ENCODE data around the gene CGN. TPM values are rescaled to one million over a fixed set of nuclear protein-coding genes. Genes with fewer than 3 reads are reported as not detected.

Gene CGN
- total RNA-seq, 1 donor from 2014 or later = 0.92 TPM

- ATAC-seq (no peak), DNase-seq (no peak)
- intact Hi-C loops (cut with micrococcal nuclease) = no loop called here
Measured at GRCh38 chr1:151499930-151500329, 11.3 kb upstream of the CGN start.

- intact Hi-C loops (cut with micrococcal nuclease) = no loop called here
- DNase-seq (no peak), ATAC-seq (no peak)
Measured at GRCh38 chr1:151501474-151501873, 9.7 kb upstream of the CGN start.

- no peak for ATAC-seq
- intact Hi-C loops (cut with micrococcal nuclease) = no loop called here
- DNase-seq = no peak
Measured at GRCh38 chr1:151502035-151502700, 9.0 kb upstream of the CGN start.

GRCh38 chr1:151502859-151503780 lies 8.1 kb upstream of the CGN start:
- ATAC-seq = no peak
- intact Hi-C loops (cut with micrococcal nuclease) = no loop called here
- DNase-seq = no peak

GRCh38 chr1:151504252-151504651 lies 6.9 kb upstream of the CGN start:
- intact Hi-C loops (cut with micrococcal nuclease) = no loop called here
- ATAC-seq (no peak), DNase-seq (no peak)

DNA sequence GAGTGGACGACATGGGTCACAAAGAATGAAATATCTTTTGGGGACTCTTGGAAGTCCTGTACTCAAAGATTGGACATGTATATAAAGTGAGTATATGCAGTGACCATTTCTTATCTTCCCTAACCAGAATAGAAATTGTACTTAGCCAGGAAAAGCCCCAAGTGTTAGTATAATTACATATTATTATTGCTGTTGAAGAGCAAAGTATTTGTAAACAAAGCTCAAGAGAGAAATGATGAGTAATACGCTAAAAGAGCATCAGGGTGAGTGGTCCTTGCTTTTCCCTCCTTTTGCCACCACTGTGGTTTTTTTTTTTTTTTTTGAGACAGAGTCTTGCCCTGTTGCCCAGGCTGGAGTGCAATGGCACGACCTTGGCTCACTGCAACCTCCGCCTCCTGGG lies 6.4 kb upstream of the CGN start:
- no peak for ATAC-seq
- intact Hi-C loops (cut with micrococcal nuclease) = no loop called here

GRCh38 chr1:151508833-151509232 lies 2.4 kb upstream of the CGN start:
- DNase-seq = no peak
- ATAC-seq = no peak
- intact Hi-C loops (cut with micrococcal nuclease) = no loop called here

More for the DNA sequence above, 6.4 kb upstream of the CGN start:
- DNase-seq = no peak

DNA sequence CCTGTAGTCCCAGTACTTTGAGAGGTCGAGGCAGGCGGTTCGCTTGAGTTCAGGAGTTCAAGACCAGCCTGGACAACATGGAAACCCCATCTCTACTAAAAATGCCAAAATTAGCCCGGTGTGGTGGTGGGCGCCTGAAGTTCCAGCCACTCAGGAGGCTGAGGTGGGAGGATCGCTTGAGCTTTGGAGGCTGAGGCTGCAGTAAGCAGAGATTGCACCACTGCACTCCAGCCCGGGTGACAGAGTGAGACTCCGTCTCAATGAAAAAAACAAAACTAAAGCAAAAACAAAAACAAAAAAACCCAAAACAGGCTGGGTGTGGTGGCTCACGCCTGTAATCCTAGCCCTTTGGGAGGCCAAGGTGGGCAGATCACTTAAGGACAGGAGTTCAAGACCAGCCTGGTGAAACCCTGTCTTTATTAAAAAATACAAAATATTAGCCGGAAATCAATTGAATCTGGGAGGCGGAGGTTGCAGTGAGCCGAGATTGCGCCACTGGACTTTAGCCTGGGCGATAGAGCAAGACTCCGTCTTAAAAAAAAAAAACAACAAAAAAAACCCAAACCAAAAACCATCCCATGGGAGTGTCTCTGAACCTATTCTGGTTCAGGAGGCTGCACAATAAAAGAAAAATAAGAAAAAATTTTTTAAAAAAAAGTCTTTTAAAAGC lies 1.7 kb upstream of the CGN start:
- intact Hi-C loops (cut with micrococcal nuclease) = no loop called here
- DNase-seq (no peak), ATAC-seq (no peak)

GRCh38 chr1:151510020-151510405 lies 1.2 kb upstream of the CGN start:
- DNase-seq (no peak), ATAC-seq (no peak)
- intact Hi-C loops (cut with micrococcal nuclease) = no loop called here

- intact Hi-C loops (cut with micrococcal nuclease) = no loop called here
- DNase-seq (no peak), ATAC-seq (no peak)
Measured at GRCh38 chr1:151510614-151510956, 602 bp upstream of the CGN start.

GRCh38 chr1:151511636-151512215 lies 539 bp downstream of the CGN start:
- intact Hi-C loops (cut with micrococcal nuclease) = no loop called here
- ATAC-seq (peak; percentile 46), DNase-seq (peak; percentile 42)

DNA sequence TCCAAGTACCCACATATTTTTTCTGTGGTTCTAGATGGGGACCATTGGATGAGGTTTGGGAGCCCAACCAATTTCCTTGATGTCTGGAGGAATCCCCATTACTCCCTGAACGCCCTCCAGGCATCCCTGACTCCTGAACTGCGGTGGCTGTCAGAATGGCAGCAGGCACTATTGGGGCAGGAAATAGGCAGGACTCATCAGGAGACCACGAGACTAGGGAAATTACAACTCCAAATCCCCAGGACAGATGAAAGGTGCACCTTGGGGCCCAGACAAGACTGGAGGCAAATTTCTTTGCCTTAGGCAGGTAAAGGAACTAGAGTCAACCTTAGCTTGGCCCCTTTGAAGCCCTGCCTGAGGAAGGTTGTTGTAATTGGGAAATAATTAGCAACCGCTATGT lies 1.1 kb downstream of the CGN start:
- intact Hi-C loops (cut with micrococcal nuclease) = no loop called here
- ATAC-seq = no peak
- DNase-seq = no peak

DNA sequence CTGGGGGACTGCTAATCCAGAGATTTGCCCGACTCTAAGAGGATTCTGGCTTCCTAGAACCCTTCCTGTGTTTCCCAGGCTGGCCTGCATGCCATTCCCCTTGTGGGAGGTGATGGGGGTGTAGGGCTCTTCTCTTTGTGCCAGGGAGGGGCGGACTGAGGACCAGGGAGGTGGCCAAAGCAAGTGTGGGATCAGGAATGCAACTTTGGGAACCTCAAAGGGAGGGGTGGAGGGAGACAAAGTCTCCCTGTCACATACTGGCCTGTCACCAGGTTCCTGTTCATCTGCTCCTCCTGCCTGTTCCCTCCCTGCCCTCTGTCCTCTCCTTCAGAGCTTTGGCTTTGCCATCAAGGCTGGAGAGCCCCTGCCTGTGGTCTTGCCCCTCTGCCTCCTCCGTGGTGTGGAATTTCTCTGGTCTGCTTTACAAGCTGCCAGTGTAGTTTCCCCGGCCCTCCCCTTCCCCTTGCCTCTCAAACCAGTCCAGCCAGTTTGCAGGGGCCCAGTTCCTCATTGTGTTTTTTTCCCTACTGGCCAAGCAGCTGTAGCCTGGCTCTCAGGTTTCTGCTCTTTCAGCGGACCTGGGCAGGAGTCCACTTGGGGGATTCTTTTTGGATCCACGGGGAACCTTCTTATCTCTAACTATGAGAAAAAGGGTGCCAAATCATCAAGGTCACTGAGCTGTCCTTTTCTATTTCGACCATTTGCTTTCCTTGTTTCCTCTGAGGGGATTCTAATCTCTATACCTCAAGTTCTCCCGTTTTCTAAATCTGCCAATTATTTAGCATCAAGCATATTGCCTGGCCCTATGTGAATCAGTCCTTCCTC lies 1.8 kb downstream of the CGN start:
- intact Hi-C loops (cut with micrococcal nuclease) = no loop called here
- ATAC-seq (no peak), DNase-seq (no peak)

- ATAC-seq (no peak), DNase-seq (no peak)
- intact Hi-C loops (cut with micrococcal nuclease) = no loop called here
Measured at GRCh38 chr1:151513626-151514121, 2.5 kb downstream of the CGN start.

DNA sequence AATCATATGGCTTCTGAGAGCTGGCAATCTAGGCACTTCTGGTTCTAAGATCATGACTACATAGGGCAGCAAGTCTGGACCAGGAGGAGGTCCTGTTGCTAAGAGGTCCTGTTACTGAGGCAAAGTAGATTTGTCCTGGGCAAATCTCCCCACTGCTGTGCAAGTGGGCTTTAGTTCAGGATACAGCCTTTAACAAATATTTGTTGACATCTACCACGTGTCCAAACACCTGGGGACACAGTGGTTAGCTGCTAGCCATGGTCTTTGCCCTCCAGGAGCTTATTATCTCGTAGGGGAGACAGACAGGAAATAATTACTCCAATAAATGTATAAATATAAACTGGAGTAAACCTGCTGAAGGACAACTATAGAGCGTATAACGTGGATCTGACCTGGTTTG lies 3.2 kb downstream of the CGN start:
- intact Hi-C loops (cut with micrococcal nuclease) = no loop called here

DNA sequence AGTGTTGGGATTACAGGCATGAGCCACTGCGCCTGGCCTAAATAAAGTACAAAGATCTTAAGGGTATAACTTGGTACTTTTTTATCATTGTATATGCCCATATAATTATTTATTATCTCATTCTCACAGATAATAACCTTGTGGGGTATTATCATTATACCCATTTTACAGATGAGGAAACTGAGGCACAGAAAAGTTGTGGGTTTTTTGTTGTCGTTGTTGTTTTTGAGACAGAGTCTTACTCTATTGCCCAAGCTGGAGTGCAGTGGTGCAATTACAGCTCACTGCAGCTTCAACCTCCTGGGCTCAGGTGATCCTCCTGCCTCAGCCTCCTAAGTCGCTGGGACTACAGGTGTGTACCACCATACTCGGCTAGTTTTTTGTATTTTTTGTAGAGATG lies 4.1 kb downstream of the CGN start:
- intact Hi-C loops (cut with micrococcal nuclease) = no loop called here
- no peak for DNase-seq
- ATAC-seq = no peak

More for the DNA sequence above, 3.2 kb downstream of the CGN start:
- no peak for ATAC-seq
- no peak for DNase-seq

- intact Hi-C loops (cut with micrococcal nuclease) = no loop called here
- DNase-seq (no peak), ATAC-seq (no peak)
Measured at GRCh38 chr1:151516031-151516511, 4.9 kb downstream of the CGN start.

DNA sequence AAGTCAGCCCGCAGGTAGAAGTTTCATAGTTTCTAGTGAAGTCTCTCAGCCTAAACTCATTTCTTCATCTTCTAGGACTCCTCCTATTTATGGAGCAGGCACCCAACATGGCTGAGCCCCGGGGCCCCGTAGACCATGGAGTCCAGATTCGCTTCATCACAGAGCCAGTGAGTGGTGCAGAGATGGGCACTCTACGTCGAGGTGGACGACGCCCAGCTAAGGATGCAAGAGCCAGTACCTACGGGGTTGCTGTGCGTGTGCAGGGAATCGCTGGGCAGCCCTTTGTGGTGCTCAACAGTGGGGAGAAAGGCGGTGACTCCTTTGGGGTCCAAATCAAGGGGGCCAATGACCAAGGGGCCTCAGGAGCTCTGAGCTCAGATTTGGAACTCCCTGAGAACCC lies 7.2 kb downstream of the CGN start:
- intact Hi-C loops (cut with micrococcal nuclease) = no loop called here
- no peak for DNase-seq
- ATAC-seq = no peak

DNA sequence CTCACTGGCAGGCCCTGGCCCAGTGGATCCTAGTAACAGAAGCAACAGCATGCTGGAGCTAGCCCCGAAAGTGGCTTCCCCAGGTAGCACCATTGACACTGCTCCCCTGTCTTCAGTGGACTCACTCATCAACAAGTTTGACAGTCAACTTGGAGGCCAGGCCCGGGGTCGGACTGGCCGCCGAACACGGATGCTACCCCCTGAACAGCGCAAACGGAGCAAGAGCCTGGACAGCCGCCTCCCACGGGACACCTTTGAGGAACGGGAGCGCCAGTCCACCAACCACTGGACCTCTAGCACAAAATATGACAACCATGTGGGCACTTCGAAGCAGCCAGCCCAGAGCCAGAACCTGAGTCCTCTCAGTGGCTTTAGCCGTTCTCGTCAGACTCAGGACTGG lies 7.7 kb downstream of the CGN start:
- intact Hi-C loops (cut with micrococcal nuclease) = no loop called here
- DNase-seq = no peak
- ATAC-seq = no peak
